22Rv1 (cell line): ENCODE measurements around the gene TOR1AIP2.

Experiments used
- CTCF ChIP-seq: fragments of 450-650 bp; IDR thresholded peaks from 2 replicates; pipeline ENCODE4 v1.5.1; 2017; ENCODE audit warnings: mild to moderate bottlenecking
- ZFX ChIP-seq: fragments of 450-650 bp; IDR thresholded peaks from 2 replicates; pipeline ENCODE4 v1.6.1; 2017; ENCODE audit warnings: antibody characterized with exemption, borderline replicate concordance

GRCh38 chr1:179798213-179798863 lies 79.3 kb downstream of the TOR1AIP2 start:
- TF ChIP-seq ZFX: no peak
- no peak for TF ChIP-seq CTCF
